ENCODE data around the gene POU3F2.

Gene POU3F2

GRCh38 chr6:98821756-98822405 is 12.5 kb upstream of the POU3F2 start:
- Histone ChIP-seq H3K36me3 (ENCODE audit: control insufficient read depth, insufficient read depth, low read length) (no peaks in the 10 kb centered on the region), H3K27ac (ENCODE audit: insufficient read depth, low read length, poor library complexity, severe bottlenecking) (no peak overlapping the region), H3K4me1 (ENCODE audit: control insufficient read depth, insufficient read depth, low read length, poor library complexity, severe bottlenecking) (peaks cover 7% of the 10 kb centered on the region), H3K27me3 (replicated peaks; ENCODE audit: control insufficient read depth, insufficient read depth, low read length, poor library complexity, severe bottlenecking) (peaks cover 44% of the 10 kb centered on the region), H3K9me3 (ENCODE audit: control insufficient read depth, low read length) (no peaks in the 10 kb centered on the region), H3K4me3 (ENCODE audit: insufficient read depth, low read depth, low read length, poor library complexity, severe bottlenecking) (no peak overlapping the region)
- no peak for DNase-seq

- H3K27ac ChIP-seq (ENCODE audit: insufficient read depth, low read length, poor library complexity, severe bottlenecking): no peak overlapping the region
- no peaks in the 10 kb centered on the region for H3K36me3 ChIP-seq (ENCODE audit: control insufficient read depth, insufficient read depth, low read length)
- peaks cover 55% of the 10 kb centered on the region for H3K27me3 ChIP-seq (replicated peaks; ENCODE audit: control insufficient read depth, insufficient read depth, low read length, poor library complexity, severe bottlenecking)
- peaks cover 9% of the 10 kb centered on the region for H3K4me1 ChIP-seq (ENCODE audit: control insufficient read depth, insufficient read depth, low read length, poor library complexity, severe bottlenecking)
- no peak overlapping the region for H3K4me3 ChIP-seq (ENCODE audit: insufficient read depth, low read depth, low read length, poor library complexity, severe bottlenecking)
- H3K9me3 ChIP-seq (ENCODE audit: control insufficient read depth, low read length): no peaks in the 10 kb centered on the region
- no peak for DNase-seq
Observed at GRCh38 chr6:98823428-98824161, 10.8 kb upstream of the POU3F2 start.

GRCh38 chr6:98824162-98824901 is 10.0 kb upstream of the POU3F2 start:
- H3K27ac ChIP-seq (ENCODE audit: insufficient read depth, low read length, poor library complexity, severe bottlenecking): no peak overlapping the region
- H3K4me1 ChIP-seq (ENCODE audit: control insufficient read depth, insufficient read depth, low read length, poor library complexity, severe bottlenecking): peaks cover 9% of the 10 kb centered on the region
- H3K4me3 ChIP-seq (ENCODE audit: insufficient read depth, low read depth, low read length, poor library complexity, severe bottlenecking): no peak overlapping the region
- no peaks in the 10 kb centered on the region for H3K9me3 ChIP-seq (ENCODE audit: control insufficient read depth, low read length)
- H3K36me3 ChIP-seq (ENCODE audit: control insufficient read depth, insufficient read depth, low read length): no peaks in the 10 kb centered on the region
- peaks cover 53% of the 10 kb centered on the region for H3K27me3 ChIP-seq (replicated peaks; ENCODE audit: control insufficient read depth, insufficient read depth, low read length, poor library complexity, severe bottlenecking)
- no peak for DNase-seq

- Histone ChIP-seq H3K9me3 (ENCODE audit: control insufficient read depth, low read length) (no peaks in the 10 kb centered on the region), H3K4me3 (ENCODE audit: insufficient read depth, low read depth, low read length, poor library complexity, severe bottlenecking) (no peak overlapping the region), H3K27ac (ENCODE audit: insufficient read depth, low read length, poor library complexity, severe bottlenecking) (no peak overlapping the region), H3K4me1 (ENCODE audit: control insufficient read depth, insufficient read depth, low read length, poor library complexity, severe bottlenecking) (peaks cover 9% of the 10 kb centered on the region), H3K36me3 (ENCODE audit: control insufficient read depth, insufficient read depth, low read length) (no peaks in the 10 kb centered on the region), H3K27me3 (replicated peaks; ENCODE audit: control insufficient read depth, insufficient read depth, low read length, poor library complexity, severe bottlenecking) (peaks cover 55% of the 10 kb centered on the region)
- DNase-seq: no peak
Observed at GRCh38 chr6:98824902-98825599, 9.3 kb upstream of the POU3F2 start.

- Histone ChIP-seq H3K27ac (ENCODE audit: insufficient read depth, low read length, poor library complexity, severe bottlenecking) (no peak overlapping the region), H3K36me3 (ENCODE audit: control insufficient read depth, insufficient read depth, low read length) (no peaks in the 10 kb centered on the region), H3K4me1 (ENCODE audit: control insufficient read depth, insufficient read depth, low read length, poor library complexity, severe bottlenecking) (peaks cover 9% of the 10 kb centered on the region), H3K4me3 (ENCODE audit: insufficient read depth, low read depth, low read length, poor library complexity, severe bottlenecking) (no peak overlapping the region), H3K27me3 (replicated peaks; ENCODE audit: control insufficient read depth, insufficient read depth, low read length, poor library complexity, severe bottlenecking) (peaks cover 62% of the 10 kb centered on the region), H3K9me3 (ENCODE audit: control insufficient read depth, low read length) (no peaks in the 10 kb centered on the region)
- no peak for DNase-seq
Observed at GRCh38 chr6:98825600-98826230, 8.7 kb upstream of the POU3F2 start.

GRCh38 chr6:98827295-98828159 is 6.8 kb upstream of the POU3F2 start:
- no peak overlapping the region for H3K27ac ChIP-seq (ENCODE audit: insufficient read depth, low read length, poor library complexity, severe bottlenecking)
- H3K4me3 ChIP-seq (ENCODE audit: insufficient read depth, low read depth, low read length, poor library complexity, severe bottlenecking): no peak overlapping the region
- DNase-seq: no peak
- peaks cover 73% of the 10 kb centered on the region for H3K27me3 ChIP-seq (replicated peaks; ENCODE audit: control insufficient read depth, insufficient read depth, low read length, poor library complexity, severe bottlenecking)
- no peaks in the 10 kb centered on the region for H3K9me3 ChIP-seq (ENCODE audit: control insufficient read depth, low read length)
- no peaks in the 10 kb centered on the region for H3K36me3 ChIP-seq (ENCODE audit: control insufficient read depth, insufficient read depth, low read length)
- H3K4me1 ChIP-seq (ENCODE audit: control insufficient read depth, insufficient read depth, low read length, poor library complexity, severe bottlenecking): peaks cover 25% of the 10 kb centered on the region

GRCh38 chr6:98828211-98828788 is 6.1 kb upstream of the POU3F2 start:
- Histone ChIP-seq H3K4me1 (ENCODE audit: control insufficient read depth, insufficient read depth, low read length, poor library complexity, severe bottlenecking) (peaks cover 33% of the 10 kb centered on the region), H3K36me3 (ENCODE audit: control insufficient read depth, insufficient read depth, low read length) (no peaks in the 10 kb centered on the region), H3K4me3 (ENCODE audit: insufficient read depth, low read depth, low read length, poor library complexity, severe bottlenecking) (no peak overlapping the region), H3K27me3 (replicated peaks; ENCODE audit: control insufficient read depth, insufficient read depth, low read length, poor library complexity, severe bottlenecking) (peaks cover 78% of the 10 kb centered on the region), H3K9me3 (ENCODE audit: control insufficient read depth, low read length) (no peaks in the 10 kb centered on the region), H3K27ac (ENCODE audit: insufficient read depth, low read length, poor library complexity, severe bottlenecking) (no peak overlapping the region)
- no peak for DNase-seq

GRCh38 chr6:98828941-98829411 is 5.4 kb upstream of the POU3F2 start:
- Histone ChIP-seq H3K4me1 (ENCODE audit: control insufficient read depth, insufficient read depth, low read length, poor library complexity, severe bottlenecking) (peaks cover 34% of the 10 kb centered on the region), H3K36me3 (ENCODE audit: control insufficient read depth, insufficient read depth, low read length) (no peaks in the 10 kb centered on the region), H3K27ac (ENCODE audit: insufficient read depth, low read length, poor library complexity, severe bottlenecking) (no peak overlapping the region), H3K27me3 (replicated peaks; ENCODE audit: control insufficient read depth, insufficient read depth, low read length, poor library complexity, severe bottlenecking) (peaks cover 78% of the 10 kb centered on the region), H3K9me3 (ENCODE audit: control insufficient read depth, low read length) (no peaks in the 10 kb centered on the region), H3K4me3 (ENCODE audit: insufficient read depth, low read depth, low read length, poor library complexity, severe bottlenecking) (no peak overlapping the region)
- no peak for DNase-seq
